ENCODE data around the gene RRAS.
A peak's percentile ranks its signal among the peaks of the same experiment; 100 is the strongest.

RRAS gene

DNA sequence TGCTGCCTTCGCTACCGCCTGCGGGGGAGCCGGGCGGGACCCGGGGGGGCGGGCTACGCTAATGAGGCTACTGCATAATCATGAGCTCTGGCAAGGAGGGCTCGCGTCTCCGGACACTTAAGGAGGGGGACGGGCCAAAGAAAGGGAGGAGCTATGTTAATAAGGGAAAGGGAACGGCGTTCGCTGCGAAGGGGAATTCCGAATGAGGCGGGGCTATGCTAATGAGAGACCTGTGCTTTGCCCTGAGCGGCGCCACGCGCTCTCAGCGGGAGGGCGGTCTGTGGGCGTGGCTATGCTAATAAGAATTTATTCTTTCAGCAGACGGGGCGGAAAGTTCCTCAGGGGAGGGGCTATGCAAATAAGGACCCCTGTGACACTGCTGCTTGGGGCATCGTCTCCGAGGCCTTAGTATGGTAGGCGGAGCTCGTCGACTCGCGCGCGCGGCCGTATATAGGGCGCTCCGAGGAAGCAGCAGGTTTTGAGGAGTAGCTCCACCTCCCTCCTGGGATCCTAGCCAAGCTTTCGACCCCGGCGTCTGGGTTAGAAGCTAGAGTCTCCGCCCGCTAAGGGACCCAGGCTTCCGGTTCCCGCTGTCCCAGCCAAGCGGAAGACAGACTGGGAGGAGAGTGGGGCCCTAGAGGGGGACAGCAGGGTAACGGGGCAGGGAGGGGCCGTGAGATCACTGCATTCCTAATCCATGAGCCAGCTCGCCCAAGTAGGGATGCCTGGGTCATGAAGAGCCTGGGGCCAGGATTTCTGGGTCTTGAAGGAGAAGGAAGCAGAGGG lies at the start of gene RRAS:
RRAS (minus strand) TSS at position 31 of the 786 bp plus-strand sequence. CDS start 45 bp downstream, outside the sequence.
- peak; percentile 98 for DNase-seq (ENCODE audit: low spot score)

GRCh38 chr19:49689133-49690078 lies 49.5 kb upstream of the RRAS start, which contains the start of gene ADM5:
ADM5 (plus strand) TSS chr19:49689594; CDS start chr19:49689838, 244 bp downstream.
- DNase-seq (ENCODE audit: low spot score) = no peak

DNA sequence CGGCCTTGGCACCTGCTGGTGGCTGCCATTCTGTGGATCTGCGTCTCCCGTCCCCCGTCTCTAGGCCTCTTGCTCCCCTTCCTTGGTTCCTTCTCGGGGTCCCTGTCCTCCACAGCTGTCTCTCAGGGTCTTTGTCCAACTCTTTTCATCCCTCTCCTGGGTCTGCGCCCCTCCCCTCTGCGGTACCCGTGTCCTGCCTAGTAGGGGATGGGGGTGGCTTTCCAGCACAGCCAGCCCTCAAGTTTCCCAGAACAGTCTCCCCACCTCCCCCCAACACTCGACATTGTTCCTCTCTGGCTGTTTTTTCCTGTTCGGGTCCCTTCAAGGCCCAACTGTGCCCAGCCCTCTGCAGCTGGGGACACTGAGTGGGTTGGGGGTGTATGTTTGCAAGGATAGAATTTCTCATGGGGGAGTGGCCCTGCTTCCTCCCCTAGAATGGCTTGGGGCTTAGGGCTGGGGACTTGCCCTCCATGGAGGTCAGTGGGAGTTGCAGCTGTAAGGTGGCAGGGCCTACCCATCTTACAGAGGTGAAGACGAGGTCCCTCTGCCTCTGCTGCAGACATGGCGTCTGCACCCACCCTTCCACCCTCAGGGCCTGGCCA lies 48.7 kb upstream of the RRAS start:
- DNase-seq (ENCODE audit: low spot score) = no peak

- DNase-seq (ENCODE audit: low spot score) = no peak
These were observed 47.8 kb upstream of the RRAS start for GRCh38 chr19:49687566-49688316.

DNA sequence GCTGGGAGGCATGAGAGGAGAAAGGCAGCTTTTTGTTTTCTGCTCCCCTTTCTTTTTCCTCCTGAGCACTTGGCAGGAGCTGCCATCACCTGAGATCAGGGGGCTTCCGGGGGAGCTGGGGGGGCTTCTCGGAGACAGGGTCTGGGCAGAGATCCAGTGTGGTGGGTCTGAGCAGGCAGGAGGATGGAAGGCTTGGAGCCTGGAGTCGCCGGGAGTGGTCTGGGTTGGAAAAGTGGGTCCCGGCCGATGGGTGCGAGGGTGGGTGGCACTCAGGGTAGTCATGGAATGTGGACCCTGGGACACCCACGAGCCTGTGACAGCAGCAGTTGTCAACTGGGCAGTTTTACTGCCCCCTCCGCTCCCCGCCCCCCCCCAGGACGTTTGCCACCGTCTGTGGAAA lies 47.2 kb upstream of the RRAS start:
- DNase-seq (ENCODE audit: low spot score) = no peak

DNA sequence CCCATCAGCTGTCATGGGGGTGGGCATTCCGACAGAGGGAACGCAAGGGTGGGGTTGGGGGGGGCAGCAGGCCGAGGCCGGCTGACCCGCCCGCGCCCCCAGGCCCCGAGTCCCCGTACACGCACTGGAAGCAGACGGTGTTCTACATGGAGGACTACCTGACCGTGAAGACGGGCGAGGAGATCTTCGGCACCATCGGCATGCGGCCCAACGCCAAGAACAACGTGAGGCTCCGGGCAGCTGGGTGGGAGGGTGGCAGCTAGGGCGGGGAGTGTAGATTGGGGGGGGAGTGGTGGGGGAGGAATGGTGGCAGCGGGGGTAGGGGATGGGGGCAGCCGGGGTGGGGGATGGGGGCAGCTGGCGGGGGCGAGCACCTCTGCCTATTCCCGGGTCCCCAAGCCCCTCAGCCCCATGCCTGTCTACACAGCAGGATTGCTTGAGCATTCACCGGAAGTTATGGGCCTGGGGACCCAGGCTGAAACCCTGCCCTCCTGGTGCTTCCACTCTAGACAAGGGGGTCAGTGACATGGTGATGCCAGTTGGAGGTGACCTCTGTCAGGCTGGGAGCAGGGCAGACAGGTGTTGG lies 46.7 kb upstream of the RRAS start:
- DNase-seq (ENCODE audit: low spot score) = no peak

DNA sequence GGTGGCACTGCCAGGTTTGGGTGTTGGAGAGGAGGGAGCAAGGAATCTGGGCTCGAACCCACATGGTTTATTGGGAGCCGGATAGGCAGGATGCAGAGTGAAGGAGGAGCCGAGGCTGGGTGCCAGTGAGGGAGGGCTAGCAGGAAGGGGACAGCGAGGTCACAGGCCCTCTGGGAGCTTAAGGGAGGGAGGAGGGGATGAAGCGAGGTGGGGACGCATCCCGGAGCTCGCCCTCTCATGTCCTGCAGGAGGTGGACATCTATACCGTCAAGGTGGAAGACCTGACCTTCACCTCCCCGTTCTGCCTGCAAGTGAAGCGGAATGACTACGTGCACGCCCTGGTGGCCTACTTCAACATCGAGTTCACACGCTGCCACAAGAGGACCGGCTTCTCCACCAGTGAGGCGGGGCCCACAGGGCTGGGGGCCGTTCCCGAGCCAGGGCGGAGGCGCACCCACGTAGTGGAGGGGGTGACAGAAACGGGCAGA lies 45.9 kb upstream of the RRAS start:
- no peak for DNase-seq (ENCODE audit: low spot score)

- no peak for DNase-seq (ENCODE audit: low spot score)
These were observed 45.1 kb upstream of the RRAS start for GRCh38 chr19:49684983-49685553.

DNA sequence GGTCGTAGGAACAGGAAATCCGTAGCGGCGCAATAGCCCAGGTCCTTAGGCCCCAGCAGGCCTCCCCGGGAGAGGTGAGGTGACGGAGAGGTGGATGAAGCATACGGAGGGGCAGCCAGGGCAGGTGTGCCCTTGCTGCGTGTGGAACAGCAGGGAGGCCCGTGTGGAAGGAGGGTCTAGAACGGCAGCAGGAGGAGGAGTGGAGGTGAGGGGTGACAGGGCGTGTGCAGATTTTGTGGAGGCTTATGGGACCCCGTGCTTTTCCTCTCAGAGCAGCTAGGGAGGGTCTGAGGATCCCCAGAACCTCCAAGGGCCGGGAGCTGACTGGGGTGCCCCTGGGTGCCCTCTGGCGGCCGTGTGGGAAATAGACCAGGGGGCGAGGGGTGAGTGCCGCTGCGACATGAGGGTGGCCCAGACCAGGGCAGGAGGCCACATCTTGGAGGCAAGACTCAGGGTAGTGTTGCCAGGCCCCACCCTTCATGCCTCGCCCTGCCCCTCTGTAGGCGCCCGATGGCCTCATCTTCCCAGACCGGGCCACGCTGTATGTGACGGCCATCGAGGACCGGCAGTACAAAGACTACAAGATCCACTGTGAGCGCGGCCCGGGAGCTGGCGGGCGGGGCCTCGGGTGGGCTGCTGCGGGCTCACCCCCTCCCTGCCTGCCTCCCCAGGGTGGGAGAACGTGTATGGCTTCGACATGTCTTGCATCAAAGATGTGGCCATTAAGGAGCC lies 44.5 kb upstream of the RRAS start:
- DNase-seq (ENCODE audit: low spot score) = no peak

DNA sequence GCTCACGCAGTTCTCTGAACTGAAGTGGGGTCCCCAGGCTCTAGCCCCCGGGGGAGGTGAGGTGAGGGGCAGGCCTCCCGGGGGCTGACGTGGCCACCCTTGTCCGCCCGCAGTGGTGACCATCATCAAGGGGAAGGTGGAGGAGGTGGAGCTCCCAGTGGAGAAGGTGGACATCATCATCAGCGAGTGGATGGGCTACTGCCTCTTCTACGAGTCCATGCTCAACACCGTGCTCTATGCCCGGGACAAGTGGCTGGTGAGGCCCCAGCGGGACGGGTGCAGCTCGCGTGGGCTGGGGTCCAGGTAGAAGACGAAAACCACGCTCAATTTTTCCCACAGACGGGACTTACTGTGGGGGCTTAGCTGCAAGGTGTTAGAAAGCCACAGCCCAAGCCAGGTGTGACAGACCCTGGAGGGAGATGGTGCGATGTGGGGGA lies 43.9 kb upstream of the RRAS start:
- no peak for DNase-seq (ENCODE audit: low spot score)

DNA sequence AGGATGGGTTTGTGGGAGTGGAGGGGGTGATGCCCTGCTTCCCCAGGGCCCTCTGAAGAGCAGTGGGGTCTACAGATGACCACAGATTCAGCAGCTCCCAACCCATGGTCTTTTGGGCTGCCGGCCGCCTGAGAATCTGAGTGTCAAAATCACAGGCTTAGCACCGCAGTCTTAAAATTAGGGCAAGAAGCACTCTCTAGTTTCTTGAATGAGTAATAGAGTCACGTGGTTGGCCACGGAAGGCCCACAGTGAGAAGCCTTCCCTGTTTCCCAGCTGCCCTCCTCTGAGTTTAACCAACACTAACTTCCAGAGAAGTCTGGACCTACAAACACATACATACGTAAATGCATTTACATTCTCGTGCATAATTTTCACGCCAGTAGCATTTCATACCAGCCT lies 42.3 kb upstream of the RRAS start:
- DNase-seq (ENCODE audit: low spot score) = no peak

DNA sequence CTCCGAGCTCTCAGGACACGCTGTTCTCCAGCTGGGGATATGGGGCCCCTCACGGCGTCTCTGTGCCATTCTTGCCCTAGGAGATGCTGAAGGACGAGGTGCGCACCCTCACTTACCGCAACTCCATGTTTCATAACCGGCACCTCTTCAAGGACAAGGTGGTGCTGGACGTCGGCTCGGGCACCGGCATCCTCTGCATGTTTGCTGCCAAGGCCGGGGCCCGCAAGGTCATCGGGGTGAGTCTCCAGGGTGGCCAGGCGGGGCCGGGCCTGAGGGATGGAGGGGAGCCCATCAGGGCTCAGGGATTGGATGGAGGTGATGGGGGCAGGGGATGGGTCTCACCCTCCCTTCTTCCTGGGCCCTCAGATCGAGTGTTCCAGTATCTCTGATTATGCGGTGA lies 41.9 kb upstream of the RRAS start:
- no peak for DNase-seq (ENCODE audit: low spot score)

DNA sequence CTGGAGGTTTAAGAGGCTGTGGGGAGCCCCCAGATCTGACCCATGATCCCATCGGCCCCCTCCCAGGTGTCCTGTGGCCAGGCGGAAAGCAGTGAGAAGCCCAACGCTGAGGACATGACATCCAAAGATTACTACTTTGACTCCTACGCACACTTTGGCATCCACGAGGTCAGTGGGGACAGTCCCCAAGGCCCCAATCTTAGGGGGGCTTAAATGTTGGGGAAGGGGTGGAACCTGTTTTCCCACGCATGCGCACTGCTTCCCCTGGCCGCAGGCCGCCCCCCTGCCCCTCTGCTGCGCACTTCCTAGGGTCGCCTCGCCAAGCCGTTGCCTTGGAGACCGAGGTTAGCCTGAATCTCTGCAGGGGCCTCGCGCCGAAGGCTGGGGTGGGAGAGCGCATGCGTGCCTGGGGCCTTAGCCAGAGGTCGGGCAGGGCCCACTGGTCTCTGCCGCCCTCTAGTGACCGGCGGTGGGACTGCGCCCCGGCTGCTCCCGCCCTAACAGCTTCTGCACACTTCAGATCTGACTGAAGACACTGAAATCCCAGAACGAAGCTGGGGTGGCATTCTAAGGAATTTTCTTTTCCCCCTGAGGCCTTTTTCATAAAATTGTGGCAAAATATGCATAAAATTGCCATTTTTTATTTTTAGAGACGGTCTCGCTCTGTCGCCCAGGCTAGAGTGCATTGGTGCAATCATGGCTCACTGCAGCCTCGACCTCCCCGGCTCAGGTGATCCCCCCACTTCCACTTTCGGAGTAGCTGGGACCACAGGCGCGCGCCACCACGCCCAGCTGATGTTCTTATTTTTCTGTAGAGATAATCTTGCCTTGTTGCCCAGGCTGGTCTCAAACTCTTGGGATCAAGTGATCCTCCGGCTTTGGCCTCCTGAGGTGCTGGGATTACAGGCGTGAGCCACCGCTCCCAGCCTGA lies 40.7 kb upstream of the RRAS start:
- peak; percentile 98 for DNase-seq (ENCODE audit: low spot score)

DNA sequence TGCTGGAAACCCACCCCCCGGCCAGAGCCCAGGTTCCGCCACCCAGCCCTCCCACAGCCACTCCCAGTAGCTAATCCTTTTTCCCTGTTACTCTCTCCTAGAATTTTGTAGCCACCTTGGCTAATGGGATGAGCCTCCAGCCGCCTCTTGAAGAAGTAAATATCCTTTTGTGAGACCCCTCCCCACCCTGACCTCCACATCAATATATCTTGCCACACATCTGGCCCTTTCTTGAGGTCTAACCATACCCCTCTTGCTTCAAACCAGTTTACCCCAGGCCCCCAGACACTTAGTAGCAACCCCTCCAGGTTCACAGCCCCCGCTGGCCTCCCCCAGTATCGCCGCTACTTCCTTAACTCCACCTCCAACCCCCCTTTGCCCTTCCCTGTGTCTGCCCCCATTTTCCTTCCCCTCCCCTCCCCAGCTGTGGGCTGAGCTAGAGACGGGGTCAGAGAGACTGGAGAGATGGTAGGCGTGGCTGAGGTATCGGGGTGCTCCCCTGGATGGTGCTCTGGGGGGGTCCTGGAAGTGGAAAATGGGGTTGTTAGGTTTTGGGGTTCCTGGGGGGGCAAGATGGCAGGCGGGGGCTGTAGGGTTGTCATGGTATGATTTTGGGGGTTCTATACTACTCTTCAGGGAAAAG lies 39.9 kb upstream of the RRAS start:
- DNase-seq (ENCODE audit: low spot score) = no peak

- no peak for DNase-seq (ENCODE audit: low spot score)
These were observed 39.2 kb upstream of the RRAS start for GRCh38 chr19:49678985-49679770.

DNA sequence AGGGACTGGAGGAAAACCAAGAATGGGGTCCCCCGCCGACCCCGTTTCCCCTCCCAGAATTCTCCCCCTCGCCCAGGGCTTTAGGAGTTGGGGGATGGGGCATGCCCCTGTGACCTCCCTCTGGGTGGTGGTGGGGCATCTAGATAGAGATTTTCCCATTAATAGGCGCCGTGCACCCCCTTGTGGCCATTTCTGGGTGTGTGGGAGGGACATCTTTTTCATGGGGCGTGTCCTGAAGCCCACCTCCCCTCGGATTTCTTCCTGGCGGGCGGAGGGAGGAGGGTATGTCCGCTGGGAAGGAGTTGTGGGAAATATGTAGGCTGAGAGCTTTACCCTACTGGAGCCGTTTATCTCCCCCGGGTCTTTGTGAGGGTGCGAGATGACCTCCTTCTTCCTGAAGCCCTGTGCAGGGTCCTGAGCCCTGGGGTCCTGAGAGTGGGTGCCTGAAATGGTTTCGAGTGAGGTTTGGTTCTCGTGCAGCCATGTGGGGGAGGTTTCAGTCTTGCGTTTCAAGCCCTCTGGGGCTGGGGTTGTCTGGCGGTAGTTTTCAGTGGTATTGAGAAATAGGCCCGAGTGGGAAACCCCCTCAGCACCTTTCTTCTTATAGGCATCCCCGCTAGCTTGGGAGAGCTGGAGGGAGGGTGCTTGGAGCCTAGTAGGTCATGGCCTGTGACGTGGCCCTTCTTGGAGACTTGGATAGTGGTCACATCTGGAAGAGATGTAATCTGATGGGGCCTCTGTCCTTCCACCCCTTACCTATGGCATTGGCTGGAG lies 38.1 kb upstream of the RRAS start:
- peak; percentile 81 for DNase-seq (ENCODE audit: low spot score)
